Umbilical cord (tissue), 2 donors: Measurements from ENCODE around the gene BICRA. TPM values are rescaled to one million over a fixed set of nuclear protein-coding genes. Genes with fewer than 3 reads are reported as not detected.
"Not testable (repeated sequence)": the region's sequence is repeated elsewhere in the genome, so short reads cannot be mapped to it uniquely, and the experiment has no call there.

Experiments
- DNase-seq: peaks from one replicate; pipeline ENCODE4 v3.0.0-alpha.2; 2015; ENCODE audit warnings: low spot score
- total RNA-seq: library from RNA; depleted of rRNA; stranded (reverse); fragments of >200 nt; gene quantifications from one replicate; pipeline ENCODE4 v1.2.3, GENCODE V29; 2014; ENCODE audit warnings: low replicate concordance; ENCODE audit not compliant: insufficient read depth

The BICRA gene
- total RNA-seq, 1 donor from 2014 or later: 8.4 TPM

GRCh38 chr19:47714855-47715254, 105.9 kb downstream of the BICRA start:
- not testable (repeated sequence) for DNase-seq

GRCh38 chr19:47716270-47716937, 107.5 kb downstream of the BICRA start:
- no peak for DNase-seq

GRCh38 chr19:47718415-47719046, 109.6 kb downstream of the BICRA start:
- DNase-seq: not testable (repeated sequence)

GRCh38 chr19:47719047-47719859, 110.3 kb downstream of the BICRA start:
- DNase-seq: peak; percentile 98

- no peak for DNase-seq
These were observed 111.9 kb downstream of the BICRA start for GRCh38 chr19:47720669-47721422.

- DNase-seq: peak; percentile 95
These were observed 114.6 kb downstream of the BICRA start for GRCh38 chr19:47723581-47723940.

- peak; percentile 51 for DNase-seq
These were observed 116.9 kb downstream of the BICRA start for GRCh38 chr19:47725759-47726401.

- DNase-seq: no peak
These were observed 117.5 kb downstream of the BICRA start for GRCh38 chr19:47726467-47726866.

GRCh38 chr19:47728295-47728694, 119.4 kb downstream of the BICRA start:
- DNase-seq: not testable (repeated sequence)

GRCh38 chr19:47729468-47729798, 120.5 kb downstream of the BICRA start:
- DNase-seq: peak; percentile 86

GRCh38 chr19:47729799-47730520, 121.0 kb downstream of the BICRA start:
- DNase-seq: peak; percentile 60

- DNase-seq: no peak
These were observed 121.6 kb downstream of the BICRA start for GRCh38 chr19:47730521-47730889.

- DNase-seq: no peak
These were observed 122.0 kb downstream of the BICRA start for GRCh38 chr19:47730910-47731309.

- DNase-seq: no peak
These were observed 126.2 kb downstream of the BICRA start for GRCh38 chr19:47735131-47735530.

- no peak for DNase-seq
These were observed 132.1 kb downstream of the BICRA start for GRCh38 chr19:47740866-47741519.

GRCh38 chr19:47741544-47742140, 132.7 kb downstream of the BICRA start:
- no peak for DNase-seq

- peak; percentile 79 for DNase-seq
These were observed 133.7 kb downstream of the BICRA start for GRCh38 chr19:47742634-47743033.

- peak; percentile 98 for DNase-seq
These were observed 136.3 kb downstream of the BICRA start, which contains the start of gene NOP53 for GRCh38 chr19:47745010-47745901. Gene NOP53 (plus strand): TSS chr19:47745546. CDS start chr19:47745560, 14 bp downstream.

GRCh38 chr19:47746129-47746528, 137.2 kb downstream of the BICRA start:
- DNase-seq: not testable (repeated sequence)
